HL-60 (cell line): ENCODE data around the gene GDF15.

Experiments
- CTCF ChIP-seq: IDR thresholded peaks from one replicate; pipeline ENCODE4 v1.5.1; 2011; ENCODE audit warnings: low read length, control low read depth, inconsistent platforms; ENCODE audit not compliant: insufficient read depth
- REST ChIP-seq: IDR thresholded peaks from 2 replicates; pipeline ENCODE4 v1.6.1; 2012; ENCODE audit warnings: low read depth; ENCODE audit not compliant: insufficient replicate concordance

- TF ChIP-seq CTCF (peak; percentile 89), REST (no peak)
Observed at GRCh38 chr19:18388100-18388959, 2.4 kb downstream of the GDF15 start.
